ENCODE data around the gene ZHX3. TPM values are rescaled to one million over a fixed set of nuclear protein-coding genes. Genes with fewer than 3 reads are reported as not detected.
A peak's percentile ranks its signal among the peaks of the same experiment; 100 is the strongest.

Gene ZHX3
- total RNA-seq, 1 donor = 36.6 TPM

GRCh38 chr20:41334443-41335421, 17.2 kb upstream of the ZHX3 start:
- no peak for TF ChIP-seq CTCF (IDR thresholded peaks at IDR 0.05; ENCODE audit: extremely low read depth, low read depth, low read length)

GRCh38 chr20:41334036-41334435, 16.5 kb upstream of the ZHX3 start:
- H3K9me3 ChIP-seq (ENCODE audit: low read depth, low read length) = no peaks in the 10 kb centered on the region
- H3K27me3 ChIP-seq (ENCODE audit: insufficient read depth, low read length) = no peaks in the 10 kb centered on the region
- peaks cover 13% of the 10 kb centered on the region for H3K4me1 ChIP-seq (ENCODE audit: insufficient read depth, low read length)
- no peak overlapping the region for H3K4me3 ChIP-seq (ENCODE audit: insufficient read depth, low read length)
- H3K4me2 ChIP-seq (ENCODE audit: insufficient read depth, low read length) = no peak overlapping the region
- TF ChIP-seq CTCF (IDR thresholded peaks at IDR 0.05; ENCODE audit: extremely low read depth, low read depth, low read length) = no peak
- no peak overlapping the region for H3K27ac ChIP-seq (ENCODE audit: low read depth, low read length)
- DNase-seq (ENCODE audit: insufficient read length, low spot score, missing footprints) = peak; percentile 34
- peak overlapping the region; percentile 25 for H2AFZ ChIP-seq (ENCODE audit: low read length)
- no peaks in the 10 kb centered on the region for H4K20me1 ChIP-seq (ENCODE audit: insufficient read depth, low read length)
- H3K79me2 ChIP-seq (ENCODE audit: insufficient read depth, low read length) = no peaks in the 10 kb centered on the region
- no peaks in the 10 kb centered on the region for H3K36me3 ChIP-seq (ENCODE audit: insufficient read depth, low read length)

More at GRCh38 chr20:41334443-41335421, 17.2 kb upstream of the ZHX3 start:
- Histone ChIP-seq H3K79me2 (ENCODE audit: insufficient read depth, low read length) (no peaks in the 10 kb centered on the region), H2AFZ (ENCODE audit: low read length) (peak overlapping the region; percentile 34), H3K36me3 (ENCODE audit: insufficient read depth, low read length) (no peaks in the 10 kb centered on the region), H3K27ac (ENCODE audit: low read depth, low read length) (no peak overlapping the region), H3K4me1 (ENCODE audit: insufficient read depth, low read length) (peaks cover 11% of the 10 kb centered on the region), H3K27me3 (ENCODE audit: insufficient read depth, low read length) (no peaks in the 10 kb centered on the region), H3K4me2 (ENCODE audit: insufficient read depth, low read length) (no peak overlapping the region), H4K20me1 (ENCODE audit: insufficient read depth, low read length) (no peaks in the 10 kb centered on the region), H3K4me3 (ENCODE audit: insufficient read depth, low read length) (no peak overlapping the region), H3K9me3 (ENCODE audit: low read depth, low read length) (no peaks in the 10 kb centered on the region)
- peak; percentile 27 for DNase-seq (ENCODE audit: insufficient read length, low spot score, missing footprints)

GRCh38 chr20:41331731-41332130, 14.2 kb upstream of the ZHX3 start:
- TF ChIP-seq CTCF (IDR thresholded peaks at IDR 0.05; ENCODE audit: extremely low read depth, low read depth, low read length) = no peak
- Histone ChIP-seq H3K4me1 (ENCODE audit: insufficient read depth, low read length) (peaks cover 19% of the 10 kb centered on the region), H2AFZ (ENCODE audit: low read length) (no peak overlapping the region), H3K9me3 (ENCODE audit: low read depth, low read length) (no peaks in the 10 kb centered on the region), H4K20me1 (ENCODE audit: insufficient read depth, low read length) (no peaks in the 10 kb centered on the region), H3K79me2 (ENCODE audit: insufficient read depth, low read length) (no peaks in the 10 kb centered on the region), H3K27ac (ENCODE audit: low read depth, low read length) (no peak overlapping the region), H3K4me3 (ENCODE audit: insufficient read depth, low read length) (no peak overlapping the region), H3K36me3 (ENCODE audit: insufficient read depth, low read length) (no peaks in the 10 kb centered on the region), H3K27me3 (ENCODE audit: insufficient read depth, low read length) (no peaks in the 10 kb centered on the region), H3K4me2 (ENCODE audit: insufficient read depth, low read length) (no peak overlapping the region)
- no peak for DNase-seq (ENCODE audit: insufficient read length, low spot score, missing footprints)

GRCh38 chr20:41330941-41331340, 13.4 kb upstream of the ZHX3 start:
- Histone ChIP-seq H3K36me3 (ENCODE audit: insufficient read depth, low read length) (no peaks in the 10 kb centered on the region), H3K27ac (ENCODE audit: low read depth, low read length) (no peak overlapping the region), H3K27me3 (ENCODE audit: insufficient read depth, low read length) (no peaks in the 10 kb centered on the region), H3K4me3 (ENCODE audit: insufficient read depth, low read length) (no peak overlapping the region), H3K79me2 (ENCODE audit: insufficient read depth, low read length) (no peaks in the 10 kb centered on the region), H2AFZ (ENCODE audit: low read length) (no peak overlapping the region), H4K20me1 (ENCODE audit: insufficient read depth, low read length) (no peaks in the 10 kb centered on the region), H3K9me3 (ENCODE audit: low read depth, low read length) (no peaks in the 10 kb centered on the region), H3K4me1 (ENCODE audit: insufficient read depth, low read length) (peaks cover 19% of the 10 kb centered on the region), H3K4me2 (ENCODE audit: insufficient read depth, low read length) (no peak overlapping the region)
- no peak for DNase-seq (ENCODE audit: insufficient read length, low spot score, missing footprints)
- TF ChIP-seq CTCF (IDR thresholded peaks at IDR 0.05; ENCODE audit: extremely low read depth, low read depth, low read length) = no peak
